HG02870 (cell line): Measurements from ENCODE around the gene TSPAN17.
A peak's percentile ranks its signal among the peaks of the same experiment; 100 is the strongest.

Experiments used
- ATAC-seq: cut with Tn5 transposase; IDR thresholded peaks from one replicate; pipeline ENCODE4 v1.9.1; 2021; ENCODE audit warnings: mild to moderate bottlenecking, moderate library complexity; ENCODE audit not compliant: unreplicated experiment

Gene TSPAN17

DNA sequence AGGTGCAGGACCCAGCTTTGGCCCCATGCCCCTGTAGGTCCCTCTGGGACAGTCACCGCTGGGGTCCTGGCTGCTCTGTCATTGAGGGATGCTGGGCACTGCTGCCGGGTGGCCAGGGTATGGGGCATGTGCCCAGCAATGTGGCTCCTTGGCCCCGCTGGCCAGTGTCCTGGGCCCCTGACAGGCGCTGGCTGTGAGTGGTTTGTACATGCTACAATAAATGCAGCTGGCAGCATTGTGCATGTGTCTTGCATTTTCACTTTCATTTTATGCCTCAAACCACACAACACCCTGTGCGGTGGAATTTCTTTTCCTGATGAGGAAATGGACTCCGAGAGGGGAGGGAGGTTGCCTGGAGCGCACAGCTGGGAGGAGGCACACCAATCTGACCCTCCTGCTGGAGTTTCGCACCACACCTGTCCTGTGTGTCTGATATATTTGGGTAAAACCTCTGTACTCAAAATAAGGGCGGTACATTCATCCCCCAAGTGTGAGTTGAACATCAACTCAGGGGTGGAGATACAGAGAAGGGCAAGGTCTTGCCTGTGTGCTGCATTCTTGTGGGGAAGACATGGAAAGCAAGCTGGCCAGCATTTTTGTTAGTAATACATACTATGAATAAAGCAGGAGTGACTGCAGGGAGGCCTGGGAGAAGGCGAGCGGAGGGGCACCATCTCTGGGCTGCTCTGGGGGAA is 11.7 kb downstream of the TSPAN17 start:
- ATAC-seq, result no peak

DNA sequence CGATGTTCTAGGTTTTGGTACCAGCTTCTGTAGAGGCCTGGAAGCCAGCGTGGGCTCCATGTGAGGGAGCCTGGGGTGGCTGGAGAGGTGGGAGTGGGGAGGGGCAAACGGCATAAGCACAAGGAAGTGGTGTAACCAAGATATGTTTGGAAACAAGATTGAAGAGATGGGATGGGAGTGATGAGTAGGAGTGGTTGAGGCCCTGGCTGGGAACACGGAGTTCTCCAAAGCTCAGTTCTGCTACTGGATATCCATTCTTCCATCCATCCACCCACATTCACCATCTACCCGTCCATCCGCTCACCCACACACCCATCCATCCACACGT is 12.2 kb downstream of the TSPAN17 start:
- ATAC-seq, result no peak

DNA sequence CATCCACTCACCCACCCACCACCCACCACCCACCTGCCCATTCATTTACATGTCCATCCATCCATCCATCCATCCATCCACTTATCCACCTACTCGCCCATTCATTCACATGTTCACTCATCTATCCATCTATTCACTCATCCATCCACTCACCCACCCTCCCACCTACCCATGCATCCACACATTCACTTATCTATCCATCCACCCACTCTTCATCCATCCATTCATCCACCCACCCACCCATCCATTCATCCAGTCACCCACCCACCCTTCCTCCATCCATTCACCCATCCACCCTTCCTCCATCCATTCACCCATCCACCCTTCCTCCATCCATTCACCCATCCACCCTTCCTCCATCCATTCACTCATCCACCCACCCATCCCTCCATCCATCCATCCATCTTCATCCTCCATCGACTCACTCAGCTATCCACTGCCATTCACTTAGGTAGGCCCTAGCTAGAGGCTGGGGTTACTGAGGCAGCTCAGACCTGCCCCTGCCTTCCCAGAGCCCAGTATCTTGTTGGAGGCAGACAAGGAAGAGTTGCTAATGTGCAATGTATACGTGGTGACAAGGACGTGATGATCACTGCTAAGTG is 12.7 kb downstream of the TSPAN17 start:
- ATAC-seq, result no peak

DNA sequence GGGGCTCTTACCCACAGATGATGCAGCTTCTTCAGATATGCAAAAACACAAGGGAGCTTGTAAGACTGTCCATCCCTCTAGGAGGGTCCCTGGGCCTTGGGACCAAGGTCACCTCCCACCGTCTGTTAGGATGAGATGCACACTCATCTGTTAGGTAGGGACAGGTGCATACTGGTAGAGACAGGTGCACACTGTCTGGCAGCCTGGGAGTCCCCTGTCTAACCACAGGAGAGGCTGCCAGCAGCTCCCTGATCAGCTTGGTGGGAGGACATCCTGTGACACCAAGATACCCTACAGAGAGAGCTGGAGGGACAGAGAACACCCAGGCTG is 13.2 kb downstream of the TSPAN17 start:
- peak; percentile 34 for ATAC-seq

DNA sequence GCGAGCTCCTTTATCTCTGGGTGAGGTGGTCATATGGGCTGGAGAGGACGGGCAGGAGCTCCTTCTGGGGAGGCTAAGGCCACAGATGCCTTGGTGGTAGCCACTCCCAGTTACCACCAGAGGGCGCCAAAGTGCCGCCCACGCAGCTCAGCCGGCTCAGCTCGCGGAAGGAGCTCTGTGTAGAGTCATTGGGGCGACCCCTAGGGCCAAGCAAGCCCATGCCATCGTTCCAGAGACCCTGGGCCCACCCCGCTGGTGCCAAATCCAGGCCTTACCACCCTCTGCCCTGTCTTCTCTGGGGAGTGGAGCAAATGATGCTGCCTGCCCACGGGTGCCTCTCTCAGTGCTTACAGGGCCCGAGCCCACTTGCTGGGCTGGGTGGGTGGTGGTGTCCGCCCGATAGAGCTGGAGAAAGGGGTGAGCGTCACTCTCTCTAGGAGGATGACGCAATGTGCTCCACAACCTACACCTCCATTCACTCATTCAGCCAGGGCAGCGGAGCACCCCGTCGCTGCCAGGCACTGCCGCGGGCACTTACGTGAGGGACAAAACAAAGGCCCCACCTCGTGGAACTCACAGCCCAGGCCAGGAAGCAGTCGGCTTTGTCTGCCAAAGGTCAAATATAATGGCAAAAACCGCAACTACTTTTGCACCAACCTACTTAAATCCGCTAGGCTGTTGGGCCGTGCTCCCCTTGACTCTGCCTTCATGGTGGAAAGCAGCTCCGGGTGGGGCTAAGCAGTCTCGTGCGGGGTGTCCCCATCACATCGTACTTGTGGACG is 13.8 kb downstream of the TSPAN17 start:
- ATAC-seq, result peak; percentile 56

DNA sequence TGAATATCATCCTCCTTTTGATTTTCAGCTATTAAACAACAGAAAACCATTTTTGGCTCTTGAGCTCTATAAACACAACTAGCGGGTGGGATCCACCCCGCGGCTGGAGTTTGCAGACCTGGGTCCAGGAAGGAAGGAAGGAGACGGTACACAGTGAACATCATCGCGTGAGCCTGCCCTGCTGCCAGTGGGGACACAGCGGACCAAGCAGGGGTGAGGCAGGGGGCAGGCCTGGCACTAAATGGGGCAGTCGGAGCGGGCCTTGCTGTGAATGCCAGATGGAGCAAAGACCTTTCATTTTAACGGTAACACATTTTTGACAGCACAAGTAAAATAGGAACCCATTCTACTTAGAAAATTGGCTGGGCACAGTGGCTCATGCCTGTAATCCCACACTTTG is 14.4 kb downstream of the TSPAN17 start:
- ATAC-seq, result no peak

DNA sequence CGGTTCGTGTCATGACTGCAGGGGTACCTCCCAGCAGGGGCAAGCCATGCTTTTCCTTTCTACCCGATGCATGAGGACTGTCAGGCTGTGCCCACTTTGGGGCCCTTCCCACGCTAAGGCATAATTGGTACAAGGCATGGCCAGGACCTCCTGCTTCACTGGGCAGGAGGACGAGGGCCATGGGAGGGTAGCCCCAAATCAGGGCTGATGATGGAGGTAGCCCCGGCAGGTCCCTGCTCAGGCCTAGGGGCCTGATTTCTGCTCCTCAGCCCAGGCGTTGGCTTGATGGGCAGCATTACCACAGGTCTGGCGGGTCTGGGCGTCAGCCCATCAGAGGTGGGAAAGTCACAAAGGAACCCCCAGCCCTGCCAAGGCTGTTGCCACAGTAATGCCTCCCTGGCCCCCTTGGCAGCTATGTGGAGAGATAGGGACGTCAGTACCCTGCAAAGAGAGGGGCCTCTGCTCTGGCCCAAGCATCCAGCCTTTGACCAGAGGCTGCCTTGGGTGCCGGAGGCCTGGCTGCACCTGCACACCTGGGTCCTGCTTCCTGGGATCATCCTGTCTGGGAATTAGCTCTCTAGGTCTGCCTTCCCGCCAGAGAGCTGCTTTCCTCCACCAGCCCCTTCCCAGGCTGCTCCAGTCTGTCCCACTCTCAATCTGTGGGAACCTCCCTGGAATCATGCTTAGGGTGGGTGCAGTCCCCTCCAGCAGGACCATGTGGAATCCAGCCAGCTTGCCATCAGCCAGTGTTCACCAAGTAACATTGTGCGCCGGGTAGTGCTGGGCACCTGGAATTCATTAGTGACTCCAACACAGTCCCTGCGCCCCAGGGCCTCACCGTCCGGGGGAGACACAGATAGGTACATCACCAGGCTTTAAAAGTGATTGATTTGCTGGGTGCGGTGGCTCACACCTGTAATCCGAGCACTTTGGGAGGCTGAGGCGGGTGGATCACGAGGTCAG is 15.4 kb downstream of the TSPAN17 start:
- ATAC-seq, result no peak

DNA sequence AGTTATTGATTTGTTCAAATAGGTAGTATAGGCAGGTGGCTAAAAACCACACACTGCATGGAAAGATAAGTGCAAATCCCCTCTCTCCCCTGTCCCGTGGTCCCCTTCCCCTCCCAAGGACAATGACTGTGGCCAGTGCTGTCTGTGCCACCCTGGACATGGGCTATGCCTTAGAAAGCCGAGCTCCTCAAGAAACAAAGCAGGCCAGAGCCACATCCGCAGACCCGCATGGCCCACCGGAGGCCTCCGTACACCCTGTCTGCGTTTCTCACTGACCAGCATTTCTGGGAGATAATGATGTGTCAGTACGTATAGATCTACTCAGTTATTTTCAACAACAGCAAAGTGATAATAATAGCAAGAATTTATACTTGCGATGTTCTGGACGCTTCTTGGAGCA is 16.3 kb downstream of the TSPAN17 start:
- ATAC-seq, result no peak

DNA sequence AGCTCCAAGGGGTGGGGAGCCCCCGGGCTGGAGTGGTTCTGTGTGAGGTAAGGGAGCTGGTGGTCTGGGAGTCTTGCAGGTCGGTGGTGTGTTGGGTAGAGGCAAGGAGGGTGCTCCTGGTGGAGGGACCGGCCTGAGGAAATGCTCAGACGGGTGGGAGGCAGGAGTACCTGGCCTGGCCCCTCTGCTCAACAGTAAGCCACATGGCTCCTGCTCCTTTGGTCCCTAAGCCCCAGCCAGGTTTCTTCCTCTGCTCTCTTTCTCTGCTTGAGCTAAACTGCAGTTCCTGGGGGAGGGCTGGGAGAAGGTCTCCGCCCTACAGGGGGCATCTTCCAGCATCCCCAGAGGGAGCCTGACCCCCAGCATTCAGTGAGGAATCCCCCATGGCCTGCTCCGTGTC is 17.2 kb downstream of the TSPAN17 start:
- ATAC-seq, result no peak

DNA sequence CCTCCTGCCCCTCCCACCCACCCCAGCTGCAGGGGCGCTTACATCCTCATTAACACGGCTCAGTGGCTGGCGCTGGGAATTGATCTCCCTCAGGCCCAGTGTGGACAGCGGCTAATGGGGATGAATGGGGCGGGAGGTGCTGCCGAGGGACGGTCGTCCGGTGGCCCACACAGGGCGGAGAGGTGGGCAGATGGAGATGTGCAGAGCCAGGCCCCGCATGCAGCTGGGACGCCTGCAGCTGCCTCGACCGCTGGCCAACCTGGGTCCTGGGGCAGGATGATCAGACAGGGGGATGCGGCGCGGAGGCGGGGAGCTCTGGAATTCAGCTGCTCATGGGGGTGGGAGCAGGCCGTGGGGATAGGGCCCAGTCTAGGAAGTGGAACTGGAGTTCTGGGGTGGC is 17.6 kb downstream of the TSPAN17 start:
- no peak for ATAC-seq

DNA sequence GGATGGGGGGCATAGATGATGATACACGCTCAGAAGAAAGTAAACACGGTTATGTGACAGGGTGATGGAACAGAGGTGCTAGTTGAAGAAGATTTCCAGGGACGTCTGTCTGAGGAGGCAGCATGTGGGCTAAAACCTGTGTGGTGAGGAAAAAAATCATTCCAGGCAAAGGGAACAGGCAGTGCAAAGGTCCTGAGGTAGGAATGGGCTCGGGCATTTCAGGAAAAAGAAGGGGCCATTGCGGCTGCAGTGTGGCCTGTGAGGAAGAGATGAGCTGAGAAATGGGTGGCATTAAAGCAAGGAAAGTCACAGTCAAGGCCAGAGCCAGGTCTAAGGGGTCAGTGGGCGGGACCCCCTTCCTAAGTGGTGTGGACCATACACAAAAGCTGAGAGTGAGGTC is 18.2 kb downstream of the TSPAN17 start:
- ATAC-seq, result no peak

DNA sequence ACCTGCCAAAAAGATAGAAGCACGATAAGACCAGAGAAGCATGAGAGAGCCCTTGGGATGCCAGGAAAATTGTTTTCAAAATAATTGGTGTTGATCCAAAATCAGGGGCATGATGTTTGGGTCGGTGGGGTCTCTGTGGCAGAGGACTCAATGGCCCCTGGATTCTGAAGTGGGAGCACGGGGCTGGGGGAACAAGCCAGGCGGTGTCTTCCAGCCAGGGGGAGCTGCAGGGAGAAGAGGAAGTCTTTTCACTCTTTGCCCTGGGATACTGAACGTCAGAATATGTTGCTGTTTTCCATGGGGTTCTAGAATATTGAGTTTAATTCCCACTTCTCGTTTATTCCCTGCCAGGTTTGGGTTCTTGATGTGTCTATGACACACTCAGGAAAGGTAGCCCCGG is 20.4 kb downstream of the TSPAN17 start:
- ATAC-seq, result no peak

DNA sequence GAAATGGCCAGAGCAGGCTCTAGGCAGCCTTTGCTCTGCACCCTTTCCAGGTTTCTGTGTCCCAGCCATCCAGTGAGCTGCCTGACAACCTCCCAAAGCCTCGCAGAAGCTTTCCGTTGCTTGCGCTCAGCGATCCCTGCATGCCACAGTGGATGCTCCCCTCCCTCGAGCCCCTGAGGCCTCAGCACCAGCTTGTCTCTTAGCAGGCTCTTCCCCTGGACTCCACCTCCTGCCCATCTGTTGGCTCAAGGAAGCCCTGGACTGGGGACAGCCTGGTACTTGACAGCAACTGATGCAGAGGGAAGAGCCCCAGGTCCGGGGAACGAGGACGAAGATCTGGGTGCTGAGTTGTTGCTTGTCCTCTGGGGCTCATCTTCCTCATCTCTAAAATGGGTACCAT is 23.2 kb downstream of the TSPAN17 start:
- no peak for ATAC-seq

DNA sequence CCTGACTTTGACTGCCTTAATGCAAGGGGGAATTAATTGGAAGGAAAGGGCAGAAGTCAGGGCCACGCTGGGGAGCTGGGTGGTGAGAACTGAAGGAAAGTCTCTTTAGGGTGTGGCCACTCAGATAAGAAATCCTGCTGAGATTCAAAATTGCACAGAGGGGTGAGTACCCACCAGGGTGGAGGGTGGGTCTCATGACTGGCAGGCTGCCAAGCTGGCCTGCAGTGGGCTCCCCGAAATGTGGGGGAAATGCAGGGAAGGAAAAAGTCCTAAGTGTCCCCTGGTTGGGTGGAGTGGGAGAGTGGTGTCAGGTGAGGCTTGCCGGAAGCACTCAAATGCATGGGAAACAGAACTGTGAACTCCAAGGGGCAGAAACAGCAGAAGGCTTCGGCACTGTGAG is 24.1 kb downstream of the TSPAN17 start:
- ATAC-seq, result no peak

DNA sequence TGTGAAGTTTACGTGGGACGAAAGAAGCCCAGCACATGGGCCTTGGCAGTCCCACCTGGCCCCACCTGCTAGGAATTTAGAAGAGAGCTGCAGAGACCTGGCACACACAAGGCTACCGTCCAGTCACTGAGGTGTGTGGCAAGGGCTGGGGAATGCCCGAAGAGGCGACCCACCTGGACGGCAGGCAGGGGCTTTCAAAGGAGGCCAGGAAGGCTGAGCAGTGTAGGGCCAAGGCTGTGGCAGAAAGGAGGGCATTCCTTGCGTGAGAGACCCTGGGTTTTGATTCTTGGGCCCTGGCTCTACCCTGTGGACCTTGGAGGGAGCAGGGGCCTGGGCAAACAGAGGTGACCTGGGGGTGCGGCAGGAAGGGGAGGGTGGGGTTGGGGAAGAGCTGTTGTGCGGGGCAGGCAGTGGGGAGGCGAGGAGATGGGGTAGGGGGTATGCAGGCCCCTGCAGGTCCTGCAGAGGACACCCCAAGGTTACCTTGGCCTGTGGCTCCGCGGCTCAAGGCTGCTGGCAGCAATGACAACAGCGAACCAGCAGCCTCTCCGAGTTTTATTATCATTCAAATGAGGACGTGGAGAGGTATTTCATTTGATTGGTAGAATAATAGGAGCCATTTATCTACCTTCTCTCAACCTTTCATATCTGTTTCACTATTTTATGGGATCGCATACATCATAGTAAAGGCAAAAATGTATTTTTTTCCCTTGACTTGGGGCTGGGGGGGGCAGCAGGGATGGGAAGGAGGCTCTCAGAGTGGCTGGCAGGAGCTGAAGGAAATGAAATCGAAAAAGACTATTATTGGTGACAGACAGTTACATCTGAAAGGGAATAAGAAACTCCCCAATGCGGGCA is 24.8 kb downstream of the TSPAN17 start:
- no peak for ATAC-seq

DNA sequence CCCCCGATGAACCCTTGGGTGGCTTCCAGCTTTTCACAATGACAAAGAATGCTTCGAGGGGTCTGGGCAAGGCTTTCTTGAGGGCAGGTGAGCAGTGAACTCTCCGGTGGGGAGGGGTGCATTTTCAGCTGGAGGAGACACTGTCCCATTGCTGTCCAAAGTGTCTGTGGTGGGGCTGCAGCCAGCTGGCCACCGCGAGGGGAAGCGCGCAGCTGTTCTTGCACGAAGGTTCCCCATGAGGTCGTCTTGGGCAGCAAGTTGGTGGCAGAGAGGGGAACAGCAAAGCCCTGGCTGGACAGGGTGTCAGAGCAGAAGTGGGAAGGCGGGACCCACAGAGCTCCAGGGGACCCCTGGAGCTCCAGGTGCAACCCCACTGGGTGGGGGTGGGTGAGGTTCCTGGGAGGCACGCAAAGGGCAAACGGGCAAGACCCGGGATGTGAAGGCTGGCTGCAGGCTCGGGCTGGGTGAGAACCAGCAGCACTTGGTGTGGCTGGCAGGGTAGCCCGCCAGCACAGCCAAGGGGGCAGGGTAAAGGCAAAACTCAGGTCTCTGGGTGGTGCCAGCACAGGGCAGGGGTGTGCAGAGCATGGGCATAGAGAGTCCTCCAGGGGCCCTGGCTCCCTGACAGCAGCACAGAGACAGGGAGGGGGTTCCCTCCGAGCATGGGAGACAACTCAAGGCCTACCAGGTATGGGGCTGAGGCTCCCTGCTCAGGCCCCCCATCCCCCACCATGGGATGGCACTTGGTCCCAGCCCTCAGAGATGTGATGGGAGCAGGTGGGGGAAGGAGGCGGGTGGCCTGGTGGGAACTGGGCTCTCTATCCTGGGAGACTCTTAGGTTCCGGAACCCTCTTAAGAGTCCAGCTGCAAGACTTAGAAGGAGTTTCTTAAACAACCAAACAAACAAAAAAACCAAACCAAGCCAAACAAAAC is 26.6 kb downstream of the TSPAN17 start:
- no peak for ATAC-seq

DNA sequence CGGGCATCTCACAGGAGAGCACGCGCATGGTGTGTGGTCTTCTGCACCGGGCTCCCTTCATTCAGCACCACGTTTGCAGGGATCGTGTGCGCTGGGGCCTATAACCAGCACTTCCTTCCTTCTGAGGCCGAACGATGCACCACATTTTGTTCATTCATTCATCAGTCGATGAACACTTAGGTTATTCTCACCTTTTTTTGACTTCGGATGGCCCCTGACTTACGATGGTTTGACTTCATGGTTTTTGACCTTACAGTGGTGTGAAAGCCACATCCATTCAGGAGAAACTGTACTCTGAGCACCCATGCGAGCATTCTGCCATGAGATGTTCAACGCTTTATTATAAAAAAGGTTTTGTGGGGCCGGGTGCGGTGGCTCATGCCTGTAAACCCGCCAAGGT is 27.5 kb downstream of the TSPAN17 start:
- ATAC-seq, result no peak

DNA sequence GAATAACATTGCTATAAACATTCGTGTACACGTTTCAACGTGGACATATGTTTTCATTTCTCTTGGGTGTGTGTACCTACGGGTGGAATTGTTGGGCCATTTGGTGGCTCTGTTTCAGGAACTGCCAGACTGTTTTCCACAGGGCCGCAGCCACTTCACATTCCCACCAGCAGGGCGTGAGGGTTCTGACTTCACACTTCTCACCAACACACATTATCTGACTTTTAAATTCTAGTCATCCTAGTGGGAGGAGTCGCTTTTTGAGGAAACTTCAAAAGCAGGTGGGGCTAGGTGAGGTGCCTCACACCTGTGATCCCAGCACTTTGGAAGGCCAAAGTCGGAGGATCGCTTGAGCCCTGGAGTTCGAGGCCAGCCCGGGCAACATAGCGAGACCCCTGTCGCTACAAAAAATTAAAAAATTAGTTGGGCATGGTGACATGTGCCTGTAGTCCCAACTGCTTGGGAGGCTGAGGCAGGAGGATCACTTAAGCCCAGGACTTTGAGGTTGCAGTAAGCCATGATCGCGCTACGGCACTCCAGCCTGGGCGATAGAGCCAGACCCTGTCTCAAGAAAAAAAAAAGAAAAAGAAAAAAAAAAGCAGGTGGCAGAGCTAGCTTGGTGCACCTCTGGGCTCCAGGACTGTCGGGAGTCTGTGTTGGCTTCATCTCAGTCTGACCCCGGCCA is 28.5 kb downstream of the TSPAN17 start:
- ATAC-seq, result no peak

DNA sequence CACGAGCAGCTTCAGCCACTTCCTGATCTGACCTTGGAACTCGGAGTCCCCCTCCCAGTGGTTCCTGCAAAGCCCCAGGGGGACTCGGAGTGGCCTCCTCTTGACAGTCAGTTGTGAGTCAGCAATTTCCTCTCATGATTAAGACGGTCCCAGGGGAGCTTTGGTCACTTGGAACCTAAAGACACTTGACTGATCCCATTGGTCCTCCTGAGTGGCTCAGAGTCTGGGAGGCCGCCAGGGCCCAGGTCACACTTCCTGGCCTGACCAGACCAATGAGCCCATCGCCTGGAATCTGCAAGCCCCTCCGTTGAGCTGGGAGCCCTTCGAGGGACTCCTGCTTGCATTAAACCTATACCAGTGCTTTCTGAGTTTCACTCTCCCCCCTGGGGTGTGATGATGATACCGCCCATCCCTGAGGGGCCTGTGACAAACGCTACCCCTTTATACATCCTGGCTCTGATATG is 29.1 kb downstream of the TSPAN17 start:
- ATAC-seq, result no peak
